Myocyte (in vitro differentiated cells): ENCODE measurements around the gene PROCA1. TPM values are rescaled to one million over a fixed set of nuclear protein-coding genes. Genes with fewer than 3 reads are reported as not detected.
"Not testable (repeated sequence)": the region's sequence is repeated elsewhere in the genome, so short reads cannot be mapped to it uniquely, and the experiment has no call there.

ENCODE experiments used
- DNase-seq: peaks from one replicate; pipeline ENCODE4 v3.0.0-alpha.2; 2012; ENCODE audit warnings: low read depth
- total RNA-seq: library from RNA; depleted of rRNA; stranded (reverse); fragments of >200 nt; gene quantifications from 2 replicates; pipeline ENCODE4 v1.2.3, GENCODE V29; 2014

Gene PROCA1
- total RNA-seq, 1 donor from 2014 or later: 1.0 TPM

DNA sequence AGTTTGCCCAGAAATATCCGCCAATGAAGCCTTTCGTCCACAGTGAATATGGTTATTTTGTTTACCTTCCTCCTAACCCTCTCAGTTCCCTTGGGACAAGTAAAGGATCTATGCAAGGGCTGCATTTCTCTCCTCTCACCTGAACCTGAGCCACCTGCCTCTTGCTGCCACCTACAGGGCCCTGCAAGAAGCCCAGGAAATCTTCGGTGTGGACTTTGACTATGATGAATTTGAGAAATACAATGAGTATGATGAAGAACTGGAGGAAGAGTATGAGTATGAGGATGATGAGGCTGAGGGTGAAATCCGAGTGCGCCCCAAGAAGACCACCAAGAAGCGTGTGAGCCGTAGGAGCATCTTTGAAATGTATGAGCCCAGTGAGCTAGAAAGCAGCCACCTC, 35.7 kb downstream of the PROCA1 start:
- no peak for DNase-seq

DNA sequence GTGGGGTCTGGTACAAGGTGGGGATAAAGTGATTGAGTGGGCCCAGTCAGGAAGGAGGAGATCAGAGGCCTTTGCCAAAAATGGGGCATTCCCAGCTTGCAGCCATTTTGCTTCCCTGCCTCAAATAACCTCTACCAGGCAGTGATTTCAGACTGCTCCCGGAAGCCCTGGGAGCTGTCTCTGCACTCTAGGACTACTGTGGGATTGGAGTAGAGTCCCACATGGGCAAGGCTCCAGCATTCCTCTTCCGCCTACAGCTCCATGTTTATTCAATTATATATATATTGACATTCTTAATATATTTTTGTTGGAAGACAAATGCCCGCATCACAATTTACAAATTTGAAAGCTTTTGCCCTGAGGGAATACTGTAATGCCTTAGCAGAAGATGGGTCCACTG, 36.2 kb downstream of the PROCA1 start:
- no peak for DNase-seq

DNA sequence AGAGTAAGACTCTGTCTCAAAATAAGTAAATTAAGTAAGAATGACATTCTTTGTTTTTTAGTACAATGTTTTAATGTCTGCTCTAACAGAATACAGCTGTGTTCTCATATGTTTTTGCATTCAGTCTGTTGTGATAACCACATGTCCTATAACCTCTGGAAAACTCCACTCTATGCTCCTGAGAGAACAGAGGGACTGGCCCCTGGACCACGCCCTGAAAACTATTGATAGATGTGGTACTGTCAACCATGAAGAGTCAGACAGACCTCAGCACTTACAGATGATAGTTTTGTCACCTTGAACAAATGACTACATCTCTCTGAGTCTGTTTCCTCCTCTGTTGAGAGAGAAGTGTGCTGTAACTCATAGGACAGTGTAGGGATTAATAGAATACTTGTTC, 41.8 kb downstream of the PROCA1 start:
- no peak for DNase-seq

DNA sequence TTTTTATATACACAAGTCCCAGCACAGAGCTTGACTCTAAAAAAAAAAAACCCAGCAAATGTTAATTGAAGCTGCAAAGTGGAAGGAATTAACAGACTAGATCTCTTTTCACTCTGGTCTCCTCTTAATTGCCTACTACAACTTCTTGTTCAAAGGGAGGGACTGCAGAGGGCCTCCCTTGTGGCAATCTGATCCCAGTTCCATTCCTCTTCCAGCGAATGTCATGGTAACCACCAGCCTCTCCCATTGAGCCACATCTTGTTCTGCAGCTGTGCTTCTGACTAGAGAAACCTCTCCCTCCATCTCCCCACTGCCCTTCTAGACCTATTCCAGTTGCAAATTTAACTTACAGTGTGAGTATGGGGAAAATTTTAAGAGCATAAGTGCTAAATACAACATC, 43.8 kb downstream of the PROCA1 start:
- DNase-seq: peak; percentile 62

DNA sequence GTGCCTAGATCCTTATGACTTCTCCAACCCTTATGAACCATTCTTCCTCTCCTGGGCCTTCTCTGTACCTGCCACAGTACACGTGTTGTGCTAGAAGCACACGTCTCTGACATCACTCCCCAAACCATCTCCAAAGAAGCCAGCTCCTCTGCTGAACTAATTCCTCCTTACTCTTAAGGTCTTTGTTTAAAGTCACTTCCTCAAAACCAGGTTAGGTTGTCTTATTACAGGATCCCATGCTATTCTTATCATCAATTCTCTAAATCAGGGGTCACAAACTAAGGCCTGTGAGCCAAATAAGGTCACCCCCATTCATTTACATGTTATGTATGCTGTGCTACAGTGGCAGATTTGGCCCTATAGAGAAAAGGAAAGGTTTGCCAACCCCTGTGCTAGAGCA, 45.7 kb downstream of the PROCA1 start:
- no peak for DNase-seq

DNA sequence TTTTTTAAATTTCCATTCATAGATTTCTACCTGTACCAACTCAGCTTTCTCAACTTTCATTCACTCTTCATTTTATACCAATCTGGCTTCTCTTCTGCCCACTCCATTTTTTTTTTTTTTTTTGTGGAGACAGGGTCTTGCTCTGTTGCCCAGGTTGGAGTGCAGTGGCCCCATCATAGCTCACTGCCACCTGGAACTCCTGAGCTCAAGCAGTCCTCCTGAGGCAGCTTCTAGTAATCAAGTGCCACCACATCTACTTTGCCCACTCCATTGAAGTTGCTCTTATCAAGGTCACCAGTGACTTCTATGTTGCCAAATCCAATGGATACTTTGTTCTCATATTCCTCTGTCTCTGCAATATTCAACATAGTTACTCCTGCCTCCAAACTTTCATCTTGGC, 48.0 kb downstream of the PROCA1 start:
- no peak for DNase-seq

DNA sequence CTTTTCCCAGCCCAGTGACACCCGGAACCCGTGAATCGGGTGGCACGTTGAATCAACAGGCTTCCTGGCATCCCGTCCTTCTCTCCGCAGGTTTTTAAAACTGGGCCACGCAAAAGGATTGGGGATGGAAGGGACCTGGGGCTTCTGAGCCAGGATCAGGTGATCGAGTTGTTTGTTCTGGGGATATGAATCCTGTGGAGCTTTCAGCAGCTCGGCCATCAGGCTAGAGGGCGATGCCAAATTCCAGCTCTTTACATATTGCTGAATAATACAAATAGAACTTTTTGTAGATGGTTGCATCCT, 49.2 kb downstream of the PROCA1 start:
- DNase-seq: no peak

DNA sequence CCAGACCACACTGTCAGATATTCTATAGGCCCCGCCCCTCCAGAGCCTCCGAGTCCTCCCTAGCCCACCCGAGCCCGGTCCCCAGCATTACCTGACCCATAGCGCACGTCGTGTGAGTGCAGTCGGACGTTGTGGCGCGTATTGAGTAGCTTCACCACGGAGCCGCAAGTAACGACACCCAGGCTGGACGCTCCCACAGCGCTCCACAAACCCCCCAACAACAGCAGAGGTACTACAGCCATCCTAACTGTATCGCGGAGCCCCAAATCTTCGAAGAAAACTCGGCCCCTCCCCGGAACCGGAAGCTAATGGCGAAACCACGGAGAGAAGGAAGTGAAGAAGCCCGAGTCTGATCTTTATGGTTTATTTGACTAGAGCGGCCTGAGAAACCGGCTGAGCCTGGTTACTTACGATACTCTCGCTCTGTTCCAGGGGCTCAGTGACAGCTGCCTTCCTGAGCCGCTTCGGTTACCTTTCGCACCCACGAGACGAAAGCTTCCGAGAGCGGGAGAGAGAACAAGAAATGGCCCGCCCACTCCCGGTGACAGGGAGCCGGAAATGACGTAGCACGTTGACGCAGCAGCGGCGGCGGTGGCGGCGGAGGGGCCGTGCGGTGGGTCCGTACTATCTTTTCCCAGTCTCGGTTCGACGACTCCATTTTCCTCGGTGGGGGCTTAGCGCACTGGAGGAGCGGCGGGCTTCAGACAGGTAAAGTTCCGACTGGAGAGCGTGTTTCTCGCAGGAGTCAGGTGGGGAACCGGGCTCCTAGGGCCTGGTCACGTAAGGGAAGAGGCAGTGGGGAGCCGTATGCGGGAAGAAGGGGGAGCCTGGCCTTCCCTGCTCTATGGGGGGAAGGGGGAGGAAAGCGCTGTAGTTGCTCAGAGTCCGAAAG, 49.8 kb downstream of the PROCA1 start, which contains the start of the genes SDF2 and SUPT6H:
SDF2 (minus strand) TSS at position 272 of the 892 bp plus-strand sequence; CDS start at position 242, 30 bp downstream.
SUPT6H (plus strand) TSS at position 571 of the 892 bp plus-strand sequence. CDS start 11,197 bp downstream, outside the sequence.
- DNase-seq: peak; percentile 92

DNA sequence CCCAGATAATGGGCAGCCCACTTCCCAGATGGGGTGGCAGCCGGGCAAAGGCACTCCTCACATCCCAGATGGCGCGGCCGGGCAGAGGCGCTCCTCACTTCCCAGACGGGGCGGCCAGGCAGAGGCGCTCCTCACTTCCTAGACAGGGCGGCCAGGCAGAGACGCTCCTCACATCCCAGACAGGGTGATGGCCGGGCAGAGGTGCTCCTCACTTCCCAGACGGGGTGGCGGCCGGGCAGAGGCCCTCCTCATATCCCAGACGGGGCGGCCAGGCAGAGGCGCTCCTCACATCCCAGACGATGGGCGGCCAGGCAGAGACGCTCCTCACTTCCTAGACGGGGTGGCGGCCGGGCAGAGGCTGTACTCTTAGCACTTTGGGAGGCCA, 52.2 kb downstream of the PROCA1 start:
- not testable (repeated sequence) for DNase-seq

DNA sequence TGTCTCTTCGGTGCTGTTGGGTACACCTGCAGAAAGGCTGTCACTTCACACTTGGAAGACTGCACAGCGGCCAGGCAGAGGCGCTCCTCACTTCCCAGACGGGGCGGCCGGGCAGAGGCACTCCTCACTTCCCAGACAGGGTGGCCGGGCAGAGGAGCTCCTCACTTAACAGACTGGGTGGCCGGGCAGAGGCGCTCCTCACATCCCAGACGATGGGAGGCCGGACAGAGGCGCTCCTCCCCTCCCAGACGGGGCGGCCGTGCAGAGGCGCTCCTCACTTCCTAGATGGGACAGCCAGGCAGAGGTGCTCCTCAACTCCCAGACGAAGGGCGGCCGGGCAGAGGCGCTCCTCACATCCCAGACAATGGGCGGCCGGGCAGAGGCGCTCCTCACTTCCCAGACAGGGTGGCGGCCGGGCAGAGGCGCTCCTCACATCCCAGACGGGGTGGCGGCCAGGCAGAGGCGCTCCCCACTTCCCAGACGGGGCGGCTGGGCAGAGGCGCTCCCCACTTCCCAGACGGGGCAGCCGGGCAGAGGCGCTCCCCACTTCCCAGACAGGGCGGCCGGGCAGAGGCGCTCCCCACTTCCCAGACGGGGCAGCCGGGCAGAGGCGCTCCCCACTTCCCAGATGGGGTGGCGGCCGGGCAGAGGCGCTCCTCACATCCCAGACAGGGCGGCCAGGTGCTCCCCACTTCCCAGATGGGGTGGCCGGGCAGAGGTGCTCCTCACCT, 52.8 kb downstream of the PROCA1 start:
- DNase-seq: not testable (repeated sequence)

DNA sequence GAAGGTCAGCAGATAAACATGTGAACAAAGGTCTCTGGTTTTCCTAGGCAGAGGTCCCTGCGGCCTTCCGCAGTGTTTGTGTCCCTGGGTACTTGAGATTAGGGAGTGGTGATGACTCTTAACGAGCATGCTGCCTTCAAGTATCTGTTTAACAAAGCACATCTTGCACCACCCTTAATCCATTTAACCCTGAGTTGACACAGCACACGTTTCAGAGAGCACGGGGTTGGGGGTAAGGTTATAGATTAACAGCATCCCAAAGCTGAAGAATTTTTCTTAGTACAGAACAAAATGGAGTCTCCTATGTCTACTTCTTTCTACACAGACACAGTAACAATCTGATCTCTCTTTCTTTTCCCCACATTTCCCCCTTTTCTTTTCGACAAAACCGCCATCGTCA, 53.3 kb downstream of the PROCA1 start:
- not testable (repeated sequence) for DNase-seq

DNA sequence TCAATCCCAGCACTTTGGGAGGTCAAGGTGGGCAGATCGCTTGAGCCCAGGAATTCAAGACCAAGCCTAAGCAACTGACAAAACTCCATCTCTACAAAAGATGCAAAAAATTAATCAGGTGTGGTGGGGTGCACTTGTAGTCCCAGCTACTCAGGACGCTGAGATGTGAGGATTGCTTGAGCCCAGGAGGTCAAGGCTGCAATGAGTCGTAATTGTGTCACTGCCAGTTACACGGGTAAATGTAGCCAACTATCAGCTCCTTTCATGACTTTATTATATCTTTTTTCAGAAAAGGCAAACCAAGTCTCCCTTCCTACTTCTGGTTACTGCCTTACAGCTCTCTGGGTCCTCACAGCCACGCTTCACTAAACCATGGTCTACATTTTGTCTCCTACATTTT, 53.9 kb downstream of the PROCA1 start:
- no peak for DNase-seq

DNA sequence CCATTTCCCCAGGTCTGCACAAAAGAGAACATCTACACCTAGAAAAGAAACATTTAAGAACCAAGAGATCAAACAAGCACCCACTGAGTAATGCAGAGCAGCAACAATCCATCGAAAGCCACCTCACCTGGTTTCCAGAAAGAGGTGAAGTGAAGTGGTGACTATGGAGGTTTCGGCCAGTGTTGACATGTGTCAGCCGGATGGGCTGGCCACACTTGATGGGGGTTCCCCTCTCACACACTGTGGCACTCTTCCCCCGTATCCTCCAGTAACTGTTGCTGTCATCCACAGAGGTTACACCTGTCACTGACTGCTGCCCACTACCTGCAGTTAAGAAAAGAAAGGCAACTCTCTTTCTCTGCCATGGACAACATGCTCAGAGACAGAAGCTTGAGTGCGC, 56.5 kb downstream of the PROCA1 start:
- DNase-seq: no peak

Other genes starting within 250 kb of the PROCA1 start
- not detected in 2 replicates for gene SLC13A2, start 238.2 kb downstream of the PROCA1 start, total RNA-seq
- gene FOXN1, start 205.5 kb downstream of the PROCA1 start, total RNA-seq: not detected in 2 replicates
- gene UNC119, start 159.3 kb downstream of the PROCA1 start, total RNA-seq: 74.8 and 222 TPM in 2 replicates
- gene PIGS, start 140.4 kb downstream of the PROCA1 start, total RNA-seq: 162 and 204 TPM in 2 replicates
- gene ALDOC, start 135.0 kb downstream of the PROCA1 start, total RNA-seq: 22.5 and 25.9 TPM in 2 replicates
- 2.2 and 4.3 TPM in 2 replicates for gene SPAG5, start 112.9 kb downstream of the PROCA1 start, total RNA-seq
- 12.2 and 14.6 TPM in 2 replicates for gene RSKR, start 97.7 kb downstream of the PROCA1 start, total RNA-seq
- gene BLTP2, start 66.7 kb downstream of the PROCA1 start, total RNA-seq: 144 and 157 TPM in 2 replicates
- gene SDF2, start 50.0 kb downstream of the PROCA1 start, total RNA-seq: 36.3 and 39.7 TPM in 2 replicates
- gene SUPT6H, start 49.7 kb downstream of the PROCA1 start, total RNA-seq: 37.5 and 38.3 TPM in 2 replicates
- gene RAB34, start 6.0 kb upstream of the PROCA1 start, total RNA-seq: 162 and 198 TPM in 2 replicates
- 261 and 384 TPM in 2 replicates for gene RPL23A, start 8.1 kb upstream of the PROCA1 start, total RNA-seq
- gene TLCD1, start 14.3 kb upstream of the PROCA1 start, total RNA-seq: 11.1 and 22.3 TPM in 2 replicates
- 5.5 and 6.0 TPM in 2 replicates for gene NEK8, start 16.9 kb upstream of the PROCA1 start, total RNA-seq
- gene TRAF4, start 32.1 kb upstream of the PROCA1 start, total RNA-seq: 173 and 248 TPM in 2 replicates
- 12.7 and 13.3 TPM in 2 replicates for gene FAM222B, start 130.9 kb upstream of the PROCA1 start, total RNA-seq
- gene ERAL1, start 143.1 kb upstream of the PROCA1 start, total RNA-seq: 35.2 and 43.7 TPM in 2 replicates
- 30.1 and 36.4 TPM in 2 replicates for gene FLOT2, start 185.8 kb upstream of the PROCA1 start, total RNA-seq
- 3.3 and 5.3 TPM in 2 replicates for gene DHRS13, start 191.2 kb upstream of the PROCA1 start, total RNA-seq
- gene PHF12, start 239.6 kb upstream of the PROCA1 start, total RNA-seq: 18.5 and 21.4 TPM in 2 replicates